MM.1S (cell line): ENCODE data around the gene GSTA4.

Source experiments
- DNase-seq: peaks from one replicate; pipeline ENCODE4 v3.0.0-alpha.2; 2015
- H2AFZ ChIP-seq: fragments of 300-600 bp; sonication (generic); 2 replicates; pipeline ENCODE4 v1.6.0; 2016; ENCODE audit warnings: antibody characterized with exemption, low read length
- H3F3A ChIP-seq: fragments of 300-600 bp; sonication (generic); 2 replicates; pipeline ENCODE4 v1.6.1; 2016; ENCODE audit warnings: mild to moderate bottlenecking, antibody characterized with exemption, low read length, moderate library complexity, mixed read lengths; ENCODE audit not compliant: insufficient read depth
- H3K27ac ChIP-seq: fragments of 300-600 bp; sonication (generic); 2 replicates; pipeline ENCODE4 v1.5.1; 2016; ENCODE audit warnings: mild to moderate bottlenecking, low read length
- H3K27me3 ChIP-seq: fragments of 300-600 bp; sonication (generic); replicated peaks from 2 replicates; pipeline ENCODE4 v1.6.0; 2016; ENCODE audit warnings: low read length; ENCODE audit not compliant: insufficient read depth
- H3K36me3 ChIP-seq: fragments of 300-600 bp; sonication (generic); replicated peaks from 2 replicates; pipeline ENCODE4 v1.6.1; 2016; ENCODE audit warnings: mild to moderate bottlenecking, low read length, mixed read lengths; ENCODE audit not compliant: insufficient read depth
- H3K4me1 ChIP-seq: fragments of 300-600 bp; sonication (generic); 2 replicates; pipeline ENCODE4 v1.6.1; 2016; ENCODE audit warnings: low read length, mixed read lengths
- H3K4me2 ChIP-seq: fragments of 300-600 bp; sonication (generic); 2 replicates; pipeline ENCODE4 v1.6.0; 2016; ENCODE audit warnings: low read depth, low read length
- H3K4me3 ChIP-seq: fragments of 300-600 bp; sonication (generic); 2 replicates; pipeline ENCODE4 v1.5.1; 2016; ENCODE audit warnings: low read length, mixed read lengths
- H3K79me2 ChIP-seq: fragments of 300-600 bp; sonication (generic); 2 replicates; pipeline ENCODE4 v1.6.1; 2016; ENCODE audit warnings: mixed run types, low read length, mixed read lengths
- H3K9ac ChIP-seq: fragments of 300-600 bp; sonication (generic); 2 replicates; pipeline ENCODE4 v1.6.1; 2016; ENCODE audit warnings: low read length, mixed read lengths
- H3K9me2 ChIP-seq: fragments of 300-600 bp; sonication (generic); replicated peaks from 2 replicates; pipeline ENCODE4 v1.6.1; 2016; ENCODE audit warnings: mild to moderate bottlenecking, low read length, mixed read lengths; ENCODE audit not compliant: insufficient read depth
- H3K9me3 ChIP-seq: fragments of 300-600 bp; sonication (generic); replicated peaks from 2 replicates; pipeline ENCODE4 v1.6.1; 2016; ENCODE audit warnings: mild to moderate bottlenecking, low read length, mixed read lengths; ENCODE audit not compliant: insufficient read depth
- H4K20me1 ChIP-seq: fragments of 300-600 bp; sonication (generic); 2 replicates; pipeline ENCODE4 v1.6.1; 2016; ENCODE audit warnings: mild to moderate bottlenecking, low read length, moderate library complexity, mixed read lengths; ENCODE audit not compliant: insufficient read depth
- CTCF ChIP-seq: fragments of 300-600 bp; sonication (generic); IDR thresholded peaks from 2 replicates; pipeline ENCODE4 v1.5.1; 2016; ENCODE audit warnings: antibody characterized with exemption, low read length, mixed read lengths
- EZH2 ChIP-seq: fragments of 300-600 bp; sonication (generic); optimal IDR thresholded peaks from 2 replicates; pipeline ENCODE3; 2017; ENCODE audit warnings: low read depth, mild to moderate bottlenecking, antibody characterized with exemption, low read length, mixed read lengths
- EZH2phosphoT487 ChIP-seq: fragments of 300-600 bp; sonication (generic); IDR thresholded peaks from 2 replicates; pipeline ENCODE4 v1.6.1; 2018; ENCODE audit warnings: antibody characterized with exemption, low read length

Gene GSTA4

GRCh38 chr6:52933778-52934177, 61.3 kb downstream of the GSTA4 start:
- no peaks in the 10 kb centered on the region for H3K9me2 ChIP-seq
- H3K27ac ChIP-seq = no peak overlapping the region
- TF ChIP-seq EZH2phosphoT487 (no peak), EZH2 (no peak), CTCF (no peak)
- H3K4me2 ChIP-seq = no peak overlapping the region
- no peaks in the 10 kb centered on the region for H3K36me3 ChIP-seq
- no peaks in the 10 kb centered on the region for H3K9me3 ChIP-seq
- H3F3A ChIP-seq = no peaks in the 10 kb centered on the region
- H4K20me1 ChIP-seq = no peaks in the 10 kb centered on the region
- H3K9ac ChIP-seq = no peak overlapping the region
- H3K79me2 ChIP-seq = no peaks in the 10 kb centered on the region
- no peaks in the 10 kb centered on the region for H3K27me3 ChIP-seq
- H2AFZ ChIP-seq = no peak overlapping the region
- no peak for DNase-seq
- no peaks in the 10 kb centered on the region for H3K4me1 ChIP-seq
- H3K4me3 ChIP-seq = no peak overlapping the region

GRCh38 chr6:52931351-52931750, 63.7 kb downstream of the GSTA4 start:
- no peak overlapping the region for H3K9ac ChIP-seq
- H3K4me3 ChIP-seq = no peak overlapping the region
- no peak for DNase-seq
- H3K79me2 ChIP-seq = no peaks in the 10 kb centered on the region
- no peaks in the 10 kb centered on the region for H3K27me3 ChIP-seq
- no peaks in the 10 kb centered on the region for H3K36me3 ChIP-seq
- no peak overlapping the region for H3K27ac ChIP-seq
- H3K9me2 ChIP-seq = no peaks in the 10 kb centered on the region
- no peak for TF ChIP-seq EZH2
- no peak for TF ChIP-seq EZH2phosphoT487
- TF ChIP-seq CTCF = no peak
- H3K4me2 ChIP-seq = no peak overlapping the region
- H3K4me1 ChIP-seq = no peaks in the 10 kb centered on the region
- H3K9me3 ChIP-seq = no peaks in the 10 kb centered on the region
- no peak overlapping the region for H2AFZ ChIP-seq
- no peaks in the 10 kb centered on the region for H4K20me1 ChIP-seq
- no peaks in the 10 kb centered on the region for H3F3A ChIP-seq

- H3K4me3 ChIP-seq = no peak overlapping the region
- no peak overlapping the region for H3K27ac ChIP-seq
Observed at GRCh38 chr6:52929321-52930164, 65.5 kb downstream of the GSTA4 start.

More at GRCh38 chr6:52929321-52930164, 65.5 kb downstream of the GSTA4 start:
- H3K79me2 ChIP-seq = no peaks in the 10 kb centered on the region
- no peak overlapping the region for H2AFZ ChIP-seq
- peak; percentile 38 for DNase-seq
- H3K27me3 ChIP-seq = no peaks in the 10 kb centered on the region
- no peaks in the 10 kb centered on the region for H3K36me3 ChIP-seq
- no peaks in the 10 kb centered on the region for H3K9me3 ChIP-seq
- no peaks in the 10 kb centered on the region for H3K9me2 ChIP-seq
- no peaks in the 10 kb centered on the region for H3K4me1 ChIP-seq
- no peak for TF ChIP-seq EZH2
- TF ChIP-seq CTCF = no peak
- TF ChIP-seq EZH2phosphoT487 = no peak
- H3K4me2 ChIP-seq = no peak overlapping the region
- H3F3A ChIP-seq = no peaks in the 10 kb centered on the region
- H4K20me1 ChIP-seq = no peaks in the 10 kb centered on the region
- no peak overlapping the region for H3K9ac ChIP-seq
